Erythroblast (primary cell): ENCODE results near the gene MZF1.

Experiments
- DNase-seq, 2 experiments: peaks; one replicate each; lab custom pipeline; 2025; lab: John Stamatoyannopoulos, UW
- GATA1 ChIP-seq: IDR thresholded peaks from 2 replicates; pipeline ENCODE4 v1.6.1; 2011; ENCODE audit warnings: low read depth, mild to moderate bottlenecking, control low read depth, low read length, moderate library complexity
- POLR2A ChIP-seq: IDR thresholded peaks from 2 replicates; pipeline ENCODE4 v1.6.1; 2011; ENCODE audit warnings: mild to moderate bottlenecking, low read length

The MZF1 gene

DNA sequence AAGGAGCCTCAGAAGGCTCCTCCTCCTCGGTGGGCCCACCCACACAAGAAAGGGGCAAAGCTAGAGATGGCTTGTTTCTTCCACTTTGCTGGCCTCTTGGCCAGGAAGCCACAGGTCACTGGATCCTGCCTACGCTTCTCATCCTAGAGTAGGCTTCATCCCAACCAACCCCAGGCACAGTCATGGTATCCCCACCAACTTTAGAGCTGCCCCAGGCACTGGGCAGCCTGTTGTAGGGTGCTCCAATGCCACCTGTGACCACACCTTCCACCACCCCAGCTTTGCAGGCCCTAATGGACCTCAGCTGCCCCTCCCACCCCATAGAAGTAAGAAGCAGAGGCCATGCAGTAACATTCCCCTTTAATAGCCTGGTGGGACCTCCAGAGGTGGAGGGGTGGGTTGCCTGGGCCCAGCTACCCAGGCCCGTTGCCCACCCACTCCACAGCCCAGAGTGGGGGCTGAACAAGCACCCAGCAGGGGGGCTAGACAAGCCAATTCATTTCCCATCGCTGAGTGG lies 17.7 kb downstream of the MZF1 start:
- TF ChIP-seq POLR2A (no peak), GATA1 (no peak)
- DNase-seq: no peak

DNA sequence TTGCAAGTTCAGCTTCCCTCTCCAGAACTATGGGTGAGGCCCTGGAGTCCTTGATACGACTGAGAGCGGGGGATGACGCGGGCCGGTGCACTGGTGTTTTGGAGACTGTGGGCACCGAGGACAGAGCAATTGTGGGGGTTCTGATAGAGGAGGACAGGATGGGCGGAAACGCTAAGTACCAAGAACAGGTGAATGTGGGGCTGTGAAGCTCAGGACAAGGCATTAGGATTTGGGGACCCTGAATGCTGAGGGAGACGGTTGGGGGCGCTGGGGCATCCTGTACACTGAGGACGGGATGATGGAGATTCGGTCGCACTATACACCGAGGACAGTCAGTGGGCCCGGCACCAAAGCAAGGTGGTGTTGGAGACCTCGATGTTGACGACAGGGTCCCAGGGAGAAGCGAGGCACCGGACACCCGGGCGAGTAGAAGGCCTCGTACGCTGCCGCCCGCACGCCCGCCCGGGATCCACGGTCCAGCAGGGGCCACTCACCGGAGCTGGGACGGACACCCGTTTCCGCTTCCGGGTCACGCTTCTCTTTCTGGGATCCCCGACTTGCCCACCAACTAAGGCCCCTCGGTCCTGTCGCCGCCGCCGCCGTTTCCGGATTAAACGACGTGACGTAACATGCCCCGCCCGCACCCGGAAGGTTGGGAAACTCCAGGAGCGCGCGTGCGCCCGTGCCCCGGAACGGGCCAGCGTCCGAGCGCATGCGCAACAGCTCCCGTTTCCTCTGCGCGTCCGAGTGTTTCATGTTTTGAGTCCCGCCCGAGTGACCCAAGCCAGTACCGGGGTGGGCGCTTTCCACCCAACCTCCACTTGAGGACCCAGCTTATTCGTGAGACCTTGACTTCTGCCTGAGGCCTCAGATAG lies 18.4 kb downstream of the MZF1 start, which contains the start of gene CHMP2A:
Gene CHMP2A (minus strand): TSS at position 612 of the 875 bp plus-strand sequence. CDS start 893 bp downstream, outside the sequence.
- DNase-seq: no peak
- TF ChIP-seq POLR2A (peak; percentile 90), GATA1 (no peak)

DNA sequence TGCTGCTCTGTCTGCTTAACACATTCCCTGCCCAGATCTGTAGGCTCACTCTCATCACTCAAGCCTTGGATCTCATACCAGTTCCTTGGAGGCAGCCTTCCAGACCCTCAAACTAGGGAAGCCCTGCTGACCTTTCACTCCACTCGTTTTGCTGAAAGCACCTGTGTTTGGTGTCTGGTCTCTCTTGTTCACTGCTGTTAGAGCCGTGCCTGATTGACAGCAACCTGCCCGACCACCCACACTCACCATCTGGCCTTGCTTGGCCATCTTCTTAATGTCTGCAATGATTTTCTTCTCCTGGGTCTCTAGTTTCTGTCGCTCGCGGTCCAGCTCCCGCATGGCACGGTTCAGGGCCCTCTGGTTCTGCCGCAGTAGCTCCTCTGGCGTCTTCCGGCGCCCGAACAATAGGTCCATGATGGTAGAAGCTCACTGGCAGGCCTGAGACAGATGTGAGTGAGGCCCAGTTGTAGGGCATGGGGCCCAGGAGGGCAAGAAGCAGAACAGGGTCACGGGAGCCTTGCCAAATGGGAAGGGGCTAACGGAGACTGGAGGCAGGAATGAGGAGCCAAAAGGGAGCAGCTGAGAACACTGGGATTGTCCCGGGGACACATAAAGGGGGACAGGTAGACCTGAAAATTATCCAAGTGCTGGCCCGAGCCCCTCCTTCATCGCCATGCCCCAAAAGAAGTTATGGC lies 19.2 kb downstream of the MZF1 start:
- TF ChIP-seq POLR2A (no peak), GATA1 (no peak)
- no peak for DNase-seq

DNA sequence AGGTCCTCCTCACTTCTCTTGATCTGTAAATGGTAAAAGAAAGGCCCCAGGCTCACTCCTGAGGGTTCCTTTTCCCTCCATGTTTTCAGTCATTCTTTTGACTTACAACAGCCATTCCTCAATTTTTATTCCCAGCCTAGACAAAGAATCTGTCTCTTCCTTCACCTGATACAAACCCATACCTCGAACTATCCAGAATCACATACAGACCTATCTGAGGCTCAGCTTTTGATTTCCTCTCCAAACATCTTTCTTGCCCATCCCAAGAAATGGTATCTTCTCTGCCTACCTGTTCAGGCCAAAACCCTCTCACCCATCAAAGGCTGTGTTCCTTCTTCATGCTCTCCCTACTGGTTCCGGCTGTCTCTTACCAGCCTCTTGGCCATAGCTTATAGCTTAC lies 20.5 kb downstream of the MZF1 start:
- DNase-seq: no peak
- TF ChIP-seq POLR2A: no peak
- no peak for TF ChIP-seq GATA1

DNA sequence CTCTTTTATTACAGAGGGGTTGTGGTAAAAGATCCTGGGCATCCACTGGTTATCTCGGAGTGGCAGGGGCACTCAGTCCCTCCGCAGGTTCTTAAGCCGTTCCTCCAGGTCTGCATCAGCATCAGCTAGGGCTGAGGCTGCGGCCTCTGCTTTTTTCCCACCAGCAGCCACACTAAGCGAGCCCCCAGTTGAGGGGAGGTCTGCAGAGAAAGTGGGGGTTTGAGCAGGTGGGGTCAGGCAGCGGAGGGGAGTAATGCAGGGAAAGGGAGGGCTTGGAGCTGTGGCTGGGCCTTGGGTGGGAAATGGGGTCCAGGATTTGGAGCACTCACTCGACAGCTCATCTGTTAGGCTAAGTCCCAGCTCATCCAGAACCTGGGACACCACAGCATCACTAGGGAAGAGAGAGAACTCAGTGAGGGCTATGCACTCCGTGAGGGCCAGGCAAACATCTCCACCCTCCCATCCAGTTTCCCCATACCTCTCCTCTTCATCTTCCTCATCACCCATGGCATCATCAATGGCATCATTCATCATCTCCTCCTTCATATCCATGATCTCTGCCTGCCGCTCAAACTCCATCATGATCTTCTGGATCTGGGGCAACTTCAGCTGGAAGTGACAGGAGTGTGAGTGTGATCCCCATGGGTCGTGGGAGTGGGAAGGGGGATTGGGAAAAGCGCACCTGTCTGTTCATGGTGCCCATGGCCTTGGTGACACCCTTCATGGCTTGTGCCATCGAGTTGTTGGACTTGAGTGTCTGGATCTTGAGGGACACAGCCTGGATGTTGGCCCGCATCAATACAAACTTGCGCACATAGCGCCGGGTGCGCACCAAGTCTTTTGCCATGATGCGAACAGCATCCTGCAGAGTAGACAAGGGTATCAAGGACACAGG lies 21.3 kb downstream of the MZF1 start:
- no peak for TF ChIP-seq POLR2A
- no peak for TF ChIP-seq GATA1
- no peak for DNase-seq

DNA sequence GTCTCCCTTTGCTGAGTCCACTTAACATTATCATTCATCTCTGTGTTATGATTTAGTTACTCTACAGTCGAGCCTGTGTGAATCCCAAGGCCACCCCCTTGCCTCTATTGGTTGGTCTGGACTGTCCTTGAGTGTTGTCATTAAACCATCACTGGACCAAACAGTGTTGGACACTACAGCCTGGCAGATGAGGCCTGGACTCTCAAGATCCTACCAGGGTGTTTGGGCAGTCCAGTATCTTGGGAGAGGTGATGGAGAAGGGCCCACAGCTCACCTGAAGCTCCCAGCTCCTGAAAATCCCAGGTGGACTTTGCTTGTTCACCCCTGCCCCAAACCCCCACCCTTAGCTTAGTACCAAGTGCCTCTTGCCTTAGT lies 22.0 kb downstream of the MZF1 start:
- DNase-seq: no peak
- TF ChIP-seq POLR2A: no peak
- no peak for TF ChIP-seq GATA1

DNA sequence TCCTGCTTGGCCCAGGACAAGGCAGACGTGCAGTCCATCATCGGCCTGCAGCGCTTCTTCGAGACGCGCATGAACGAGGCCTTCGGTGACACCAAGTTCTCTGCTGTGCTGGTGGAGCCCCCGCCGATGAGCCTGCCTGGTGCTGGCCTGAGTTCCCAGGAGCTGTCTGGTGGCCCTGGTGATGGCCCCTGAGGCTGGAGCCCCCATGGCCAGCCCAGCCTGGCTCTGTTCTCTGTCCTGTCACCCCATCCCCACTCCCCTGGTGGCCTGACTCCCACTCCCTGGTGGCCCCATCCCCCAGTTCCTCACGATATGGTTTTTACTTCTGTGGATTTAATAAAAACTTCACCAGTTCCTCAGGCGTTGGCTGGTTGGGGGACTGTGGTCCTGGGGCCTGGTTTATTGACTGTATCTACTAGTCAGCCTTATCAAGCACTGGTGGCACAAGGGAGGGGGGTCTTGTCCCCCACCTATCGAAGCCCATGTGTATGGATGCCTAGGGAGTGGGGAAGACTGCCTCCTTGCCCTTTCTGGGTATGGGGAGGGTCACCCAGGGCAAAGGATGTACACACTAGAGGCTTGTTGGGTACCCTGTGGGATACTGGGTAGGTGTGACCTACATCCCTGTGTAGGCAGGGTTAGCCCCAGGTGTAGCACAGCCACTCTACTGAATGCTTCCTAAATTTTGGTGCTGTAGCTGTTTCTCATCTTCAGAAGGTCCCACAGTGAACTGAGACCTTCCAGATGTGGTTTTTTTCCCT lies 22.6 kb downstream of the MZF1 start:
- TF ChIP-seq GATA1 (no peak), POLR2A (no peak)
- no peak for DNase-seq

DNA sequence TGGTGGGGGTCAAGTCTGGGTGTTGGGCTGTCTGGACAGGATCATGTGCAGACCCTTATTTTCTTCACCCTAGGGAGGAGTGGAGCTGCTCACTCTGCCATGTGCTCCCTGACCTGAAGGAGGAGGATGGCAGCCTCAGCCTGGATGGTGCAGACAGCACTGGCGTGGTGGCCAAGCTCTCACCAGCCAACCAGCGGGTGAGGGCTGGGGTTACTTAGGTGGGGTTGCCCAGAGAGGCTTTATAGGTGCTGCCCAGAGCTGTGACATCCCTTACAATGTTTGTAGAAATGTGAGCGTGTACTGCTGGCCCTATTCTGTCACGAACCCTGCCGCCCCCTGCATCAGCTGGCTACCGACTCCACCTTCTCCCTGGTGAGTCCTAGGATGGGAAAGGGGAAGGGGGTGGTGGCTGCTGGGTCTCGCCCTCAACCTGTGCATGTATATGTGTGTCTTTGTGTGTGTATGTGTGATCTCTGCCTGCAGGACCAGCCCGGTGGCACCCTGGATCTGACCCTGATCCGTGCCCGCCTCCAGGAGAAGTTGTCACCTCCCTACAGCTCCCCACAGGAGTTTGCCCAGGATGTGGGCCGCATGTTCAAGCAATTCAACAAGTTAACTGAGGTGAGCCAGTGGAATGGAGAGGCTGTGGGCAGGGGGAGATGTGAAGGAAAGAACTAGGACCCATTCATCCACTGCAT lies 23.3 kb downstream of the MZF1 start:
- DNase-seq: no peak
- no peak for TF ChIP-seq GATA1
- no peak for TF ChIP-seq POLR2A

DNA sequence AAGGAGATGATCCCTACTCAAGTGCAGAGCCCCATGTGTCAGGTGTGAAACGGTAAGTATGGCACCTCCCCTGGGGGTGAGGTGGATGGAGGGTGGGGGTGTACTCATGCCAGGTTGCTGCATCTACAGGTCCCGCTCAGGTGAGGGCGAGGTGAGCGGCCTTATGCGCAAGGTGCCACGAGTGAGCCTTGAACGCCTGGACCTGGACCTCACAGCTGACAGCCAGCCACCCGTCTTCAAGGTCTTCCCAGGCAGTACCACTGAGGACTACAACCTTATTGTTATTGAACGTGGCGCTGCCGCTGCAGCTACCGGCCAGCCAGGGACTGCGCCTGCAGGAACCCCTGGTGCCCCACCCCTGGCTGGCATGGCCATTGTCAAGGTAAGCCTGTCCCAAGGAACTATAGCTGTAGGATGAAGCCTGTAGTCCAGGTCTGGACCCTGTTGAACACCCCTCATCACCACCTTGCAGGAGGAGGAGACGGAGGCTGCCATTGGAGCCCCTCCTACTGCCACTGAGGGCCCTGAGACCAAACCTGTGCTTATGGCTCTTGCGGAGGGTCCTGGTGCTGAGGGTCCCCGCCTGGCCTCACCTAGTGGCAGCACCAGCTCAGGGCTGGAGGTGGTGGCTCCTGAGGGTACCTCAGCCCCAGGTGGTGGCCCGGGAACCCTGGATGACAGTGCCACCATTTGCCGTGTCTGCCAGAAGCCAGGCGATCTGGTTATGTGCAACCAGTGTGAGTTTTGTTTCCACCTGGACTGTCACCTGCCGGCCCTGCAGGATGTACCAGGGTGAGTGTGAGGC lies 24.1 kb downstream of the MZF1 start:
- no peak for DNase-seq
- TF ChIP-seq POLR2A: no peak
- TF ChIP-seq GATA1: no peak

DNA sequence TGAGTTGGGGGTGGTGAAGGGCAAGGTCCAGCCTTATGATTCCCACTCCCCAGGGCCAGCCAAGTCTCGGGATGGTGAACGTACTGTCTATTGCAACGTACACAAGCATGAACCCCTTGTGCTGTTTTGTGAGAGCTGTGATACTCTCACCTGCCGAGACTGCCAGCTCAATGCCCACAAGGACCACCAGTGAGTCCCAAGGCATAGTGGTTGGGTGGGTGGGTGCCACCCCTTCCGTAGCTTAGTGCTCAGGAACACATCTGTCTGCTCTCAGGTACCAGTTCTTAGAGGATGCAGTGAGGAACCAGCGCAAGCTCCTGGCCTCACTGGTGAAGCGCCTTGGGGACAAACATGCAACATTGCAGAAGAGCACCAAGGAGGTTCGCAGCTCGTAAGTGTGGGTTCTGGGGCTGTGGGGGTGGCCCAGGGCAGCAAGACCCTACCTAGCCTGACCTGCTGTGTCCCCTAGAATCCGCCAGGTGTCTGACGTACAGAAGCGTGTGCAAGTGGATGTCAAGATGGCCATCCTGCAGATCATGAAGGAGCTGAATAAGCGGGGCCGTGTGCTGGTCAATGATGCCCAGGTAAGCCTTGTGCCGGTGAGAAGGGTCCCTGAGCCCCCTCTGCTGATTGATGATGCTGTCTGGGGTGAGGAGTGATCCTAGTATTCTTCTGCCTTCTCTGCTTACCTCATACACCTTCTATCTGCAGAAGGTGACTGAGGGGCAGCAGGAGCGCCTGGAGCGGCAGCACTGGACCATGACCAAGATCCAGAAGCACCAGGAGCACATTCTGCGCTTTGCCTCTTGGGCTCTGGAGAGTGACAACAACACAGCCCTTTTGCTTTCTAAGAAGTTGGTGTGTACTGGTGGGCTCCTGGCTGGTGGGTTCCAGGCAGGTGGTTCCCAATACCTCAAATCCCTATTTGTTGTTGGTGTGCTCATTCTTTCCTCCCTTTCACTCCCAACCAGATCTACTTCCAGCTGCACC lies 25.5 kb downstream of the MZF1 start:
- no peak for DNase-seq
- TF ChIP-seq POLR2A (no peak), GATA1 (no peak)

DNA sequence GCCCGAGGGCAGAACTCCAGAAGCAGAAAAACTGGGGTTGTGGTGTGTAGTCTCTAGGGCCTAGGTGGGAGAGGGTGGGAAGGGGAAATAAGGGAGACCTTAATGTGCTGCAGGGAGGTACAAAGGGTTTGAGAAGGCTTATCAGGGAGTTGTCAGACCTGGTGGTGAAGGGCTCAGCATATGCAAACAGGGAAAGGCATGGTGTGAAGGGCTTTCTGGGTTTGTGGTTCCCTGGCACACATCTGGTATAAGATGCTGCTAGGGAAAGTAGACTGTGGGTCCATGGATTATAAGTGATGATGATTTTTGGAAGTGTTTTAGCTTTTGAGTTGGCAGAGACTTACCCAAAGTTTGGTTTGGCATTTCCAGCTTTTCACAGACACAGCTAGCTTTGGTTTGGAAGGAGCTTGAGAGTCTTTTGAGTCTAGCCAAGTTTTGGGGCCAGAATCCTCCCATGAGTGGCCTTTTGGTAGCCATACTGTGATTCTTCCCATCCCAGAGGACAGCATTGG lies 27.1 kb downstream of the MZF1 start:
- no peak for DNase-seq
- TF ChIP-seq GATA1: no peak
